T-helper 17 cell (primary cell): Measurements from ENCODE around the gene COL18A1. TPM values are rescaled to one million over a fixed set of nuclear protein-coding genes. Genes with fewer than 3 reads are reported as not detected.

Experiments
- ATAC-seq: fragments of 150-1000 bp; cut with Tn5 transposase; 2 replicates; pipeline ENCODE4 v1.10.0; 2021; ENCODE audit warnings: mild to moderate bottlenecking, moderate library complexity
- DNase-seq, 3 donors: peaks; one replicate each; pipeline versions ENCODE4 v3.0.0 to v3.0.0-alpha.2; 2020 to 2021
- H3K9me3 ChIP-seq: one replicate; pipeline ENCODE4 v1.7.0; 2013; ENCODE audit warnings: low read length, mild to moderate bottlenecking; ENCODE audit not compliant: control insufficient read depth, poor library complexity, severe bottlenecking
- H3K27ac Mint-ChIP-seq: one replicate; pipeline ENCODE4 v1.8.0; 2022; ENCODE audit warnings: mild to moderate bottlenecking, moderate library complexity, mixed read lengths
- H3K27me3 Mint-ChIP-seq: one replicate; pipeline ENCODE4 v1.8.0; 2022; ENCODE audit warnings: mixed read lengths
- H3K36me3 Mint-ChIP-seq: one replicate; pipeline ENCODE4 v1.8.0; 2022; ENCODE audit warnings: low read depth, mixed read lengths
- H3K4me1 Mint-ChIP-seq: one replicate; pipeline ENCODE4 v1.8.0; 2022; ENCODE audit warnings: mild to moderate bottlenecking, mixed read lengths
- H3K4me3 Mint-ChIP-seq: one replicate; pipeline ENCODE4 v1.8.0; 2022; ENCODE audit warnings: mild to moderate bottlenecking, moderate library complexity, mixed read lengths
- total RNA-seq, 4 donors: library from RNA in 2 of 4; stranded (reverse) in 2 of 4; gene quantifications; one replicate each; pipeline ENCODE4 v1.2.3 and lab custom pipeline; 2022 to 2026

Gene COL18A1
- total RNA-seq (10 to 100 TPM in 1 of 2 donors, 1 to 10 TPM in 1; 5.4 to 17.1 TPM), total RNA-seq (lab: John Stamatoyannopoulos, UW) (7.3 to 15.9 reads per million in 2 donors)

DNA sequence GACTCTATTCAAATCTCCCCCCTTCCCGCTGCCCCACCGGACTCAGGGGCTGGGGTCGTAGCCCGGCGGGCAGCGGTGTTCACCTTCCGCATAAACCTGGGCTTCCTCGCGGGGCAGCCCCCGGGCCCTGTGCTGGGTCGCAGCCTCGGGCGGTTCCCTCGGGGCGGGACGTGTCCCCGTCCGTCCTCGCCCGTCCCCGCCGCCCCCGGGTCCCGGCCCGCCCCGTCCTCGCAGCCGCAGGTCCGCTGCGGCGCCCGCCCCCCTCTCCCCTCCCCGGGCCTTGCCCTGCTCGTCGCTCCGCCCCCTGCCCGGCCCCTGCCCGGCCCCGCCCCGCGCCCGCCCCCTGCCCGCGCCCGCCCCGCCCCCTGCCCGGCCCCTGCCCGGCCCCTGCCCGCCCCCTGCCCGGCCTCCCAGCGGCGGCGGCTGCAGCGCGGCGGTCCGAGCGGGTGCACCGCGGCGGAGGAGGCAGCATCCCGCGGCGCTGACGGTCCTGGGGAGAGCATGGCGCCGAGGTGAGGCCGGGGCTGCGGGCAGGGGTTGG lies at the start of gene COL18A1:
TSS of gene COL18A1 (plus strand) at position 436 of the 541 bp plus-strand sequence. CDS start at position 502, 66 bp downstream.
- peak in 2 of 3 donors; percentile 13 to 36 for DNase-seq
- Mint-ChIP-seq H3K27me3 (peaks cover 50% of the 10 kb centered on the region), H3K36me3 (peaks cover 16% of the 10 kb centered on the region), H3K4me1 (peaks cover 10% of the 10 kb centered on the region), H3K4me3 (peak within 1 kb of the TSS; percentile 94), H3K27ac (peak within 1 kb of the TSS; percentile 74)
- H3K9me3 ChIP-seq = peaks cover 5% of the 10 kb centered on the region
- peak; percentile 39 for ATAC-seq

GRCh38 chr21:45355573-45355972 lies 49.4 kb upstream of the COL18A1 start:
- no peaks in the 10 kb centered on the region for H3K36me3 Mint-ChIP-seq
- peaks cover 7% of the 10 kb centered on the region for H3K4me1 Mint-ChIP-seq
- ATAC-seq = no peak
- DNase-seq = no peak
- H3K27me3 Mint-ChIP-seq = peaks cover 36% of the 10 kb centered on the region
- no peaks in the 10 kb centered on the region for H3K9me3 ChIP-seq
- no peak overlapping the region for H3K4me3 Mint-ChIP-seq
- no peak overlapping the region for H3K27ac Mint-ChIP-seq

- Mint-ChIP-seq H3K4me1 (peaks cover 7% of the 10 kb centered on the region), H3K27me3 (peaks cover 40% of the 10 kb centered on the region), H3K36me3 (no peaks in the 10 kb centered on the region), H3K27ac (no peak overlapping the region), H3K4me3 (no peak overlapping the region)
- H3K9me3 ChIP-seq = no peaks in the 10 kb centered on the region
- DNase-seq = no peak
- ATAC-seq = no peak
Measured at GRCh38 chr21:45356251-45356650, 48.7 kb upstream of the COL18A1 start.

- Mint-ChIP-seq H3K27me3 (peaks cover 42% of the 10 kb centered on the region), H3K27ac (no peak overlapping the region), H3K36me3 (no peaks in the 10 kb centered on the region), H3K4me1 (peaks cover 7% of the 10 kb centered on the region), H3K4me3 (no peak overlapping the region)
- H3K9me3 ChIP-seq = no peaks in the 10 kb centered on the region
- no peak for ATAC-seq
- no peak for DNase-seq
Measured at GRCh38 chr21:45356653-45357435, 48.1 kb upstream of the COL18A1 start.

- Mint-ChIP-seq H3K4me3 (no peak overlapping the region), H3K4me1 (peaks cover 7% of the 10 kb centered on the region), H3K27me3 (peaks cover 44% of the 10 kb centered on the region), H3K27ac (no peak overlapping the region), H3K36me3 (no peaks in the 10 kb centered on the region)
- no peak for DNase-seq
- no peaks in the 10 kb centered on the region for H3K9me3 ChIP-seq
- no peak for ATAC-seq
Measured at GRCh38 chr21:45357436-45358260, 47.3 kb upstream of the COL18A1 start.

- ATAC-seq = no peak
- Mint-ChIP-seq H3K36me3 (no peaks in the 10 kb centered on the region), H3K27me3 (peaks cover 44% of the 10 kb centered on the region), H3K4me3 (no peak overlapping the region), H3K27ac (peak overlapping the region; percentile 56), H3K4me1 (peaks cover 7% of the 10 kb centered on the region)
- no peaks in the 10 kb centered on the region for H3K9me3 ChIP-seq
- DNase-seq = no peak
Measured at GRCh38 chr21:45358261-45358670, 46.7 kb upstream of the COL18A1 start.

DNA sequence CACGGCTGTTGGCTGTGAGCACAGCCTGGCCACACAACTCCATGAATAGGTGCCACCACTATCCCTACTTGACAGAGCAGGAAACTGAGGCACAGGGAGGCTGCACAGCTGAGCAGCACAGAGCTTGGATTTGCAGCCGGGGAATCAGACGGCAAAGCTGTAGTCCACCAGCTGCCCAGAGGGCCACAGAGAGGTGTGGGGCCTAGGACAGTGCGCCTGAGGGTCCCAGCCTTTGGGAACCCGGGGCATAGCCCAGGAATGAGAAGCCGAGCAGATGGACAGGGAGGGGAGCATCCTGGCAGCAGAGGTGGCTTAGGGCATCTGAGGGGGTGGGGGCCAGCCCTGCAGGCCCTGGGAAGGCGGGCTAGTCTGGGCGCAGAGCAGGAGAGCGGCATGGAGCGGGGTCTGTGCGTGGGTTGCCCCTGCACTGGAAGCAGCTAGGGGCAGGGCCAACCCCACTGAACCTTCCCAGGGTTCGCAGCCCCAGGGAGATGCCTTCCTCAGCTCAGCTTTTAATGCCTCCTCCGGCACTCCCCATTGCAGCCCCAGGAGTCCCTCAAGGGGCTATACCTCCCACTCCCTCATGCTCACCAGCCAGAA lies 46.2 kb upstream of the COL18A1 start:
- no peaks in the 10 kb centered on the region for H3K9me3 ChIP-seq
- ATAC-seq (no peak), DNase-seq (no peak)
- Mint-ChIP-seq H3K36me3 (no peaks in the 10 kb centered on the region), H3K27me3 (peaks cover 46% of the 10 kb centered on the region), H3K27ac (peak overlapping the region; percentile 56), H3K4me1 (peaks cover 7% of the 10 kb centered on the region), H3K4me3 (no peak overlapping the region)

GRCh38 chr21:45359451-45360217 lies 45.3 kb upstream of the COL18A1 start:
- DNase-seq = no peak
- Mint-ChIP-seq H3K27me3 (peaks cover 54% of the 10 kb centered on the region), H3K36me3 (no peaks in the 10 kb centered on the region), H3K4me3 (no peak overlapping the region), H3K4me1 (peaks cover 11% of the 10 kb centered on the region), H3K27ac (no peak overlapping the region)
- no peaks in the 10 kb centered on the region for H3K9me3 ChIP-seq
- ATAC-seq = no peak

- no peak overlapping the region for H3K4me3 Mint-ChIP-seq
- no peaks in the 10 kb centered on the region for H3K36me3 Mint-ChIP-seq
- peaks cover 43% of the 10 kb centered on the region for H3K27me3 Mint-ChIP-seq
- H3K9me3 ChIP-seq = no peaks in the 10 kb centered on the region
- ATAC-seq (no peak), DNase-seq (no peak)
- peaks cover 6% of the 10 kb centered on the region for H3K4me1 Mint-ChIP-seq
- H3K27ac Mint-ChIP-seq = no peak overlapping the region
Measured at GRCh38 chr21:45361033-45361997, 43.6 kb upstream of the COL18A1 start.

DNA sequence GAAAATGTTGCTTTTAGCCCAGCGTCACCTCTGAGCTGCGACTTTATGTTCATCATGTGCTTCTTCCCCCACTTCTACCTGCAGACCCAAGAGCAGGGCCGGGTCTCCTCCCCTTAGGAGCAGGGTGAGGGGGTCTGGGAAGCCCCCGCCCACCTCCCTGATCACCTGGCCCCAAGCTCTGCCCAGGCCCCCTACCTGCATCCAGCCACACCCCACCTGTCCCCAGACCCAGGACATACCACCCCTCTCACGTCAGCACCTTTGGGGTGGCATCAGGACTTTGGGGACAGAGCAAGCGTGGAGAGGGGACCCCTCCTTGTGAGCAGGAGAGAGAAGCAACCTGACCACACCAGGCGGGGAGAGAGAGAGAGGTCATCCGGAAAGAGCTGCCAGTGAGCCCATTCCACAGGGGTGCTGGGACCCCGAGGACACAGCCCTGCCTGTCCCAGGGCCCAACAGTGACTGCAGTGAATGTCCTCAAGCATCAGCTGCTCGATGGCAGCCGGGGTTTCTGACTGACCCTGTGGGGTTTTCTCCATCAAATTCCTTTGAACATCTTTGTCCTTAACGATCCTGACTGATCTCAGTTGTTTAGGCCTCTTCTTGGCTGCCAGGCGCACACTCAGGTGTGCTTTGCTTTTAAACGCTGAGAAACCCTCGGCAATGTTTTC lies 42.8 kb upstream of the COL18A1 start:
- no peak overlapping the region for H3K4me3 Mint-ChIP-seq

DNA sequence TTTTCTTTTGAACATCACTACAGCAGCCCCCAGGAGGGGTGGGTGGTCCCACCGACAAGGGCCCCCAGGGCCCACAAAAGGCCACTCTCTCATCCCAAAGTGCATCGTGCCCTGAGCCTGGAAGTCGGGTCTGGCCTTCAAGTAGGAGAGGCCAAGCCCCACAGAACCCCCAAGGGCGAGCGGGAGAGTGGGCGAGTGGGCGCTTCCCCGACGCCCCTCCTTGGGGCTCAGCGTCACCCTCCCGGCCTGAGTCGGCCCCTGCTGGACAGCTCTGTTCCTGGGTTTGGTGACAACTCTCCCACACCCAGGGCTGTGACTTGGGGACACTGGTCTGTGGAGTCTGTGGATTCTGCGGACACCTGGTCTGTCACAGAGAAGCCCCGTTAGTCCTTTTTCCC lies 42.2 kb upstream of the COL18A1 start:
- Mint-ChIP-seq H3K4me1 (peaks cover 6% of the 10 kb centered on the region), H3K27ac (no peak overlapping the region), H3K4me3 (no peak overlapping the region), H3K36me3 (no peaks in the 10 kb centered on the region), H3K27me3 (peaks cover 38% of the 10 kb centered on the region)
- H3K9me3 ChIP-seq = no peaks in the 10 kb centered on the region
- DNase-seq (no peak), ATAC-seq (no peak)

More for the DNA sequence above, 42.8 kb upstream of the COL18A1 start:
- no peaks in the 10 kb centered on the region for H3K9me3 ChIP-seq
- H3K36me3 Mint-ChIP-seq = no peaks in the 10 kb centered on the region
- H3K4me1 Mint-ChIP-seq = peaks cover 6% of the 10 kb centered on the region
- H3K27ac Mint-ChIP-seq = no peak overlapping the region
- H3K27me3 Mint-ChIP-seq = peaks cover 37% of the 10 kb centered on the region
- ATAC-seq = no peak
- DNase-seq = no peak
